Dendritic cell treated with granulocyte-macrophage colony-stimulating factor and Interleukin-4, amounts not matched to agents 40 ng/mL and 50 ng/mL, for 4 days (primary cell): ENCODE measurements around the gene WFDC11.
"Not testable (repeated sequence)": the region's sequence is repeated elsewhere in the genome, so short reads cannot be mapped to it uniquely, and the experiment has no call there.

Experiments used
- H3K27ac Mint-ChIP-seq: one replicate; pipeline ENCODE4 v1.8.0; 2022; ENCODE audit warnings: mild to moderate bottlenecking, mixed read lengths
- H3K27me3 Mint-ChIP-seq: one replicate; pipeline ENCODE4 v1.8.0; 2022; ENCODE audit warnings: mild to moderate bottlenecking, mixed read lengths
- H3K36me3 Mint-ChIP-seq: one replicate; pipeline ENCODE4 v1.8.0; 2022; ENCODE audit warnings: low read depth, mixed read lengths
- H3K4me1 Mint-ChIP-seq: one replicate; pipeline ENCODE4 v1.8.0; 2022; ENCODE audit warnings: low read depth, mixed read lengths
- H3K4me3 Mint-ChIP-seq: one replicate; pipeline ENCODE4 v1.8.0; 2022; ENCODE audit warnings: mild to moderate bottlenecking, moderate library complexity, mixed read lengths
- H3K9me3 Mint-ChIP-seq: one replicate; pipeline ENCODE4 v1.8.0; 2022; ENCODE audit warnings: mixed read lengths
- intact Hi-C: fragments of 100-400 bp; cut with micrococcal nuclease; formaldehyde crosslinking; loops from one replicate; pipeline ENCODE4 v1.15.0; 2022

The WFDC11 gene

GRCh38 chr20:45670139-45670538 lies at the start of gene WFDC11:
WFDC11 (minus strand) TSS chr20:45670239; CDS start chr20:45650600, 19,639 bp downstream.
- H3K36me3 Mint-ChIP-seq = no peaks in the 10 kb centered on the region
- no peaks in the 10 kb centered on the region for H3K9me3 Mint-ChIP-seq
- no peak within 1 kb of the TSS for H3K27ac Mint-ChIP-seq
- no peak within 1 kb of the TSS for H3K4me3 Mint-ChIP-seq
- H3K27me3 Mint-ChIP-seq = peaks cover 22% of the 10 kb centered on the region
- H3K4me1 Mint-ChIP-seq = no peaks in the 10 kb centered on the region
- intact Hi-C loops = no loop called here

- H3K4me3 Mint-ChIP-seq, H3K27ac Mint-ChIP-seq, H3K36me3 Mint-ChIP-seq, intact Hi-C loops, H3K4me1 Mint-ChIP-seq, H3K9me3 Mint-ChIP-seq: not testable (repeated sequence)
- H3K27me3 Mint-ChIP-seq = peaks cover 18% of the 10 kb centered on the region
These were observed 46.2 kb upstream of the WFDC11 start for GRCh38 chr20:45716141-45716688.

- Mint-ChIP-seq H3K4me1 (peaks cover 11% of the 10 kb centered on the region), H3K27me3 (peaks cover 17% of the 10 kb centered on the region), H3K9me3 (no peaks in the 10 kb centered on the region), H3K27ac (no peak within 1 kb of the TSS), H3K4me3 (no peak within 1 kb of the TSS), H3K36me3 (no peaks in the 10 kb centered on the region)
- intact Hi-C loops = no loop called here
These were observed 35.1 kb upstream of the WFDC11 start, which contains the start of gene WFDC10B for GRCh38 chr20:45704969-45705637. WFDC10B (minus strand) TSS chr20:45705019; CDS start chr20:45685992, 19,027 bp downstream.

GRCh38 chr20:45701873-45702272 lies 31.8 kb upstream of the WFDC11 start, which contains the start of gene WFDC13:
WFDC13 (plus strand) TSS chr20:45702038; CDS start chr20:45702124, 86 bp downstream.
- Mint-ChIP-seq H3K4me1 (peaks cover 11% of the 10 kb centered on the region), H3K4me3 (no peak within 1 kb of the TSS), H3K27ac (no peak within 1 kb of the TSS), H3K27me3 (peaks cover 15% of the 10 kb centered on the region), H3K9me3 (no peaks in the 10 kb centered on the region), H3K36me3 (no peaks in the 10 kb centered on the region)
- intact Hi-C loops = no loop called here

DNA sequence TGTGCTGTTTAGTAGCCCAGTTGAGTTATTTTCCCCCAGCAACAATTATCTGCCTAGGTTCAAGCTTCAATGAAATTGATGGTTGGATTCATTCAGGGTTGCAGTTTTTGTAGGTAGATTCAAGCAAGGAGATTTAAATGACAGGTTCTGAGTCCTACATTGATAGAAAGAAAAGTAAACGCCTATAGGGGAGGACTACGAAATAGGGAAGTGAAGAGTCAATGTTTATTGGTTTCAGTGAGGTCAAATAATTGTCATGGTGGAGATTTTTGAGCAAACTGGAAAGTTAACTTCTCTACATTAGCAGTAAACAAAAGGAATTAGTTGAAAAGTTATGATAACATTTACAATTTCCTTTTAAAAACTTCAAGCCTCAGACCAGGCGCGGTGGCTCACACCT lies 31.1 kb upstream of the WFDC11 start:
- Mint-ChIP-seq H3K27ac (no peak overlapping the region), H3K4me1 (peaks cover 11% of the 10 kb centered on the region), H3K36me3 (no peaks in the 10 kb centered on the region), H3K27me3 (peaks cover 14% of the 10 kb centered on the region), H3K4me3 (no peak overlapping the region), H3K9me3 (no peaks in the 10 kb centered on the region)
- intact Hi-C loops = no loop called here

- no peak overlapping the region for H3K4me3 Mint-ChIP-seq
- H3K36me3 Mint-ChIP-seq = no peaks in the 10 kb centered on the region
- no peaks in the 10 kb centered on the region for H3K4me1 Mint-ChIP-seq
- H3K9me3 Mint-ChIP-seq = no peaks in the 10 kb centered on the region
- H3K27me3 Mint-ChIP-seq = peaks cover 8% of the 10 kb centered on the region
- intact Hi-C loops = no loop called here
- H3K27ac Mint-ChIP-seq = no peak overlapping the region
These were observed 25.5 kb upstream of the WFDC11 start for GRCh38 chr20:45695496-45695895.

DNA sequence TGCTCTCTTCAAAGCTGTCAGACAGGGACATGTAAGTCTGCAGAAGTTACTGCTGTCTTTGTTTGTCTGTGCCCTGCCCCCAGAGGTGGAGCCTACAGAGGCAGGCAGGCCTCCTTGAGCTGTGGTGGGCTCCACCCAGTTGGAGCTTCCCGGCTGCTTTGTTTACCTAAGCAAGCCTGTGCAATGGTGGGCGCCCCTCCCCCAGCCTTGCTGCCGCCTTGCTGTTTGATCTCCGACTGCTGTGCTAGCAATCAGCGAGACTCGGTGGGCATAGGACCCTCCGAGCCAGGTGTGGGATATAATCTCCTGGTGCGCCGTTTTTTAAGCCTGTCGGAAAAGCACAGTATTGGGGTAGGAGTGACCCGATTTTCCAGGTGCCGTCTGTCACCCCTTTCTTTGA lies 23.3 kb upstream of the WFDC11 start:
- H3K27me3 Mint-ChIP-seq, intact Hi-C loops, H3K36me3 Mint-ChIP-seq: not testable (repeated sequence)

DNA sequence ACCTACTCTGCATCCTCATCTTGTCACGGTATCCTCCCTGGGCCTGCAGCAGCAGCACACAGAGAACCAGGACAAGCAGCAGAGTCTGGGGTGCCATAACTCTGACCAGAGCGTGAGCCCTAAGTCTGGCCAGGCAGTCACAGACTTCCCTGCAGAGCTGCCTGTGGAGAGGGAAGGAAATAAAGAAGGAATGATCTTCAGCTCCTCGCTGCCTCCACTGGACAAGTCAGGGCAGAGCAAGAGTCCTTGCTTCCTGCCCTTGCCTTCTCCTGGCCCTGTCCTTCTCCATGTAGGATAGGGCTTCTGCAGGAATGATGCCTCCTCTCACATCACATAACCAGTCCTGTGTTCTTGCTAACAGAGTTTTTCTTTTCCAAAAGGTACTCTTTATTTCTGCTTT lies 15.9 kb upstream of the WFDC11 start:
- no peak overlapping the region for H3K4me3 Mint-ChIP-seq
- no peaks in the 10 kb centered on the region for H3K4me1 Mint-ChIP-seq
- no peaks in the 10 kb centered on the region for H3K9me3 Mint-ChIP-seq
- intact Hi-C loops = no loop called here
- H3K27ac Mint-ChIP-seq = no peak overlapping the region
- no peaks in the 10 kb centered on the region for H3K36me3 Mint-ChIP-seq
- H3K27me3 Mint-ChIP-seq = peaks cover 6% of the 10 kb centered on the region

More for the DNA sequence above, 23.3 kb upstream of the WFDC11 start:
- not testable (repeated sequence) for H3K4me3 Mint-ChIP-seq, H3K27ac Mint-ChIP-seq, H3K9me3 Mint-ChIP-seq, H3K4me1 Mint-ChIP-seq

DNA sequence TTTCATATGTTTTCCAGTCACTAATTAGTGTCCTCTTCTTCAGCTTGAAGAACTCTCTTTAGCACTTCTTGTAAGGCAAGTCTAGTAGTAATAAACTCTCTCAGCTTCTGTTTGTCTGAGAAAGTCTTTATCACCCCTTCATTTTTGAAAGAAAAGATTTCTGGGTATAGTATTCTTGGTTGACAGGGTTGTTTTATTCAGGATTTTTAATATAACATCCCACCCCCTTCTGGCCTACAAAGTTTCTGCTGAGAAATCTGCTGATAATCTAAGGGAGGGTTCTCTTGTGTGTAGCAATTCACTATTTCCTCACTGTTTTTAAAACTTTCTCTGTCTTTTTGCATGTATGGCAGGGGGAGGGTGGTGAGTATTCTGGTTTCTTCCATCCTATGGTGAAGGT lies 9.6 kb upstream of the WFDC11 start:
- Mint-ChIP-seq H3K4me1 (no peaks in the 10 kb centered on the region), H3K4me3 (no peak overlapping the region), H3K9me3 (peaks cover 23% of the 10 kb centered on the region), H3K27me3 (peaks cover 4% of the 10 kb centered on the region), H3K36me3 (no peaks in the 10 kb centered on the region), H3K27ac (no peak overlapping the region)
- intact Hi-C loops = no loop called here

DNA sequence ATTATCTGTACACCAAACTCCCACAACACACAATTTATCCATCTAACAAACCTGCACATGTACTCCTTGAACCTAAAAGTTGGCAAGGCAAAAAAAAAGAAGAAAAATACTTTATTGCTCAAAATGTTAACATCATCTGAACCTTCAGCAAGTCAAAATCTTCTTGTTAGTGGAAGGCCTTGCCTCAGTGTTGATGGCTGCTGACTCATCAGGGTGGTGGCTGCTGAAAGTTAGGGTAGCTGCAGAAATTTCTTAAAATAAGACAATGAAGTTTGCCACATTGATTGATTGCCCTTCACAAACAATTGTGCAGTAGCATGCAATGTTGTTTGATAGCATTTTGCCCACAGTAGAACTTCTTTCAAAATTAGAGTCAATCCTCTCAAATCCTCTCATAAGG lies 2.7 kb upstream of the WFDC11 start:
- intact Hi-C loops = no loop called here
- Mint-ChIP-seq H3K36me3 (no peaks in the 10 kb centered on the region), H3K27me3 (peaks cover 24% of the 10 kb centered on the region), H3K4me3 (no peak overlapping the region), H3K9me3 (no peaks in the 10 kb centered on the region), H3K27ac (no peak overlapping the region), H3K4me1 (no peaks in the 10 kb centered on the region)

DNA sequence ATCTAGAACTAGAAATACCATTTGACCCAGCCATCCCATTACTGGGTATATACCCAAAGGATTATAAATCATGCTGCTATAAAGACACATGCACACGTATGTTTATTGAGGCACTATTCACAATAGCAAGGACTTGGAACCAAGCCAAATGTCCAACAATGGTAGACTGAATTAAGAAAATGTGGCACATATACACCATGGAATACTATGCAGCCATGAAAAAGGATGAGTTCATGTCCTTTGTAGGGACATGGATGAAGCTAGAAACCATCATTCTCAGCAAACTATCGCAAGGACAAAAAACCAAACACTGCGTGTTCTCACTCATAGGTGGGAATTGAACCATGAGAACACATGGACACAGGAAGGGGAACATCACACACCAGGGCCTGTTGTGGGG lies 13.0 kb downstream of the WFDC11 start:
- H3K27ac Mint-ChIP-seq, intact Hi-C loops: not testable (repeated sequence)

GRCh38 chr20:45651726-45652125 lies 18.3 kb downstream of the WFDC11 start:
- intact Hi-C loops, H3K4me3 Mint-ChIP-seq, H3K4me1 Mint-ChIP-seq, H3K36me3 Mint-ChIP-seq, H3K27ac Mint-ChIP-seq, H3K27me3 Mint-ChIP-seq, H3K9me3 Mint-ChIP-seq: not testable (repeated sequence)

More for the DNA sequence above, 13.0 kb downstream of the WFDC11 start:
- not testable (repeated sequence) for H3K36me3 Mint-ChIP-seq, H3K4me3 Mint-ChIP-seq, H3K27me3 Mint-ChIP-seq, H3K9me3 Mint-ChIP-seq, H3K4me1 Mint-ChIP-seq

DNA sequence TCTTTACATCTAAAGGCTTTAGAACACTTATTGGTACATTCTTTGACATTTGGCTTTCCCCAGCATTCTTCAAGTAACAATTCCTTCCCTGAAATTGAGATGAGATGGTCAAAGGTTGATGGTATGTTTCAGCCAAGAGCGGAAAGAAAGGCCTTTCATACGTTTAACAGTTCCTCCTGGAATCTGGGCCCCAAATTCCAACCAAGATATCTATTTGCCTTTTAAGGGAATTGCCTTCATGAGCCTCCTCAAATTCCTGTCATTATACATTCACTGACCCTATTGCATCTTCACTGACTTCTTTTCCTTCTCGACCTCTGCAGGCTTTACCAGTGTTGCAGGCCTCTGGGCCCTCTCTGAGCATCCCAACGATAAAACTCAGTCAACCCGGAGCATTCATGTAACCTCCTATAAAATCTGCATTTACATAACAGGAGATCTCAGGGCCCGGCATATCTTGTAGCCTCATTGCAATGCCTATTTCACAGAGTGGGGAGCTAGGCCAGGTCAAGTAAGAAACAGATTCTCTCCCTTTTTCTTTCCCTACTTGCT lies 20.7 kb downstream of the WFDC11 start:
- peaks cover 5% of the 10 kb centered on the region for H3K27me3 Mint-ChIP-seq
- intact Hi-C loops = no loop called here
- H3K9me3 Mint-ChIP-seq = no peaks in the 10 kb centered on the region

GRCh38 chr20:45647441-45648050 lies 22.5 kb downstream of the WFDC11 start:
- Mint-ChIP-seq H3K4me1 (no peaks in the 10 kb centered on the region), H3K36me3 (no peaks in the 10 kb centered on the region), H3K27ac (no peak overlapping the region), H3K27me3 (peaks cover 9% of the 10 kb centered on the region), H3K9me3 (no peaks in the 10 kb centered on the region), H3K4me3 (no peak overlapping the region)
- intact Hi-C loops = no loop called here

More for the DNA sequence above, 20.7 kb downstream of the WFDC11 start:
- H3K4me1 Mint-ChIP-seq = no peaks in the 10 kb centered on the region
- no peak overlapping the region for H3K27ac Mint-ChIP-seq
- H3K4me3 Mint-ChIP-seq = no peak overlapping the region
- no peaks in the 10 kb centered on the region for H3K36me3 Mint-ChIP-seq
